Fibroblast of lung (primary cell): ENCODE data around the gene GOT2. TPM values are rescaled to one million over a fixed set of nuclear protein-coding genes. Genes with fewer than 3 reads are reported as not detected.

Experiments used
- DNase-seq, 2 donors: peaks; one replicate each; pipeline versions ENCODE4 v3.0.0 to v3.0.0-alpha.2; 2010; ENCODE audit warnings: low read depth in 2 of 2
- H2AFZ ChIP-seq: 2 replicates; pipeline ENCODE4 v1.5.1; 2012; ENCODE audit warnings: low read length, control low read depth, inconsistent platforms
- H3K27ac ChIP-seq: 2 replicates; pipeline ENCODE4 v1.5.1; 2011; ENCODE audit warnings: low read length, control low read depth; ENCODE audit not compliant: insufficient read depth
- H3K27me3 ChIP-seq: 2 replicates; pipeline ENCODE4 v1.5.1; 2011; ENCODE audit warnings: mild to moderate bottlenecking, low read length; ENCODE audit not compliant: control insufficient read depth, insufficient read depth
- H3K36me3 ChIP-seq: 2 replicates; pipeline ENCODE4 v1.5.1; 2011; ENCODE audit warnings: low read length; ENCODE audit not compliant: control insufficient read depth, insufficient read depth
- H3K4me1 ChIP-seq: 2 replicates; pipeline ENCODE4 v1.5.1; 2011; ENCODE audit warnings: low read length; ENCODE audit not compliant: control insufficient read depth, insufficient read depth; ENCODE audit errors: extremely low read depth
- H3K4me2 ChIP-seq: 2 replicates; pipeline ENCODE4 v1.5.1; 2011; ENCODE audit warnings: low read length, control low read depth; ENCODE audit not compliant: insufficient read depth; ENCODE audit errors: extremely low read depth
- H3K4me3 ChIP-seq, 4 experiments: fragments of 200-600 bp in 1 of 4; sonication (generic) in 1 of 4; replicated peaks in 1 of 4; 2 replicates each; pipeline ENCODE4 v1.5.1; 2011 to 2016; ENCODE audit warnings: low read length in 4 of 4, low read depth in 3 of 4, mild to moderate bottlenecking in 3 of 4, control low read depth in 2 of 4, inconsistent platforms in 1 of 4, mixed read lengths in 1 of 4; ENCODE audit not compliant: insufficient read depth in 1 of 4; ENCODE audit errors: control extremely low read depth in 1 of 4
- H3K79me2 ChIP-seq: 2 replicates; pipeline ENCODE4 v1.5.1; 2012; ENCODE audit warnings: mild to moderate bottlenecking, low read length, inconsistent platforms; ENCODE audit not compliant: control insufficient read depth, insufficient read depth
- H3K9ac ChIP-seq: 2 replicates; pipeline ENCODE4 v1.5.1; 2011; ENCODE audit warnings: mild to moderate bottlenecking, low read length, control low read depth; ENCODE audit not compliant: insufficient read depth
- H3K9me3 ChIP-seq: 2 replicates; pipeline ENCODE4 v1.5.1; 2012; ENCODE audit warnings: low read depth, low read length; ENCODE audit not compliant: control insufficient read depth, insufficient read depth
- H4K20me1 ChIP-seq: 2 replicates; pipeline ENCODE4 v1.5.1; 2011; ENCODE audit warnings: low read length; ENCODE audit not compliant: control insufficient read depth, insufficient read depth; ENCODE audit errors: extremely low read depth
- CTCF ChIP-seq, 2 donors: IDR thresholded peaks in 1 of 2; conservative IDR thresholded peaks in 1 of 2; 1 replicate in 1 of 2; 2 replicates in 1 of 2; pipeline ENCODE4 v1.5.1; 2011 to 2012; ENCODE audit warnings: low read length in 2 of 2, control low read depth in 1 of 2, inconsistent platforms in 1 of 2, low read depth in 1 of 2, mild to moderate bottlenecking in 1 of 2
- EZH2 ChIP-seq: IDR thresholded peaks from 2 replicates; pipeline ENCODE4 v1.5.1; 2012; ENCODE audit warnings: low read length, control low read depth, mild to moderate bottlenecking; ENCODE audit errors: missing control alignments
- polyA plus RNA-seq, 2 donors: library from polyadenylated mRNA; depleted of rRNA in 1 of 2; stranded (reverse) in 1 of 2; unstranded in 1 of 2; fragments of >200 nt; gene quantifications; 2 replicates each; pipeline ENCODE4 v1.2.1, GENCODE V29; 2011 to 2012; ENCODE audit warnings: missing spikeins in 1 of 2
- total RNA-seq: library from RNA; depleted of rRNA; stranded (reverse); fragments of >200 nt; gene quantifications from 2 replicates; pipeline ENCODE4 v1.2.1, GENCODE V29; 2014

GOT2 gene
- total and polyA plus RNA-seq, 2 donors (not counting 1 experiment from before 2014, with no cell fraction given), result 39.3 to 53.9 TPM

- H3K9me3 ChIP-seq, result no peaks in the 10 kb centered on the region
- no peak for DNase-seq
- peaks cover 40% of the 10 kb centered on the region for H3K79me2 ChIP-seq
- H2AFZ ChIP-seq, result no peak overlapping the region
- no peak for TF ChIP-seq CTCF (conservative IDR thresholded peaks at IDR 0.05 in 1 of 2, IDR thresholded peaks at IDR 0.05 in 1 of 2; ENCODE audit: low read depth in 1 of 2, low read length in 2 of 2)
- no peak for TF ChIP-seq EZH2
- no peaks in the 10 kb centered on the region for H3K4me1 ChIP-seq
- no peaks in the 10 kb centered on the region for H4K20me1 ChIP-seq
- no peaks in the 10 kb centered on the region for H3K27me3 ChIP-seq
- H3K9ac ChIP-seq, result no peak overlapping the region
- H3K4me2 ChIP-seq, result no peak overlapping the region
- H3K36me3 ChIP-seq, result no peaks in the 10 kb centered on the region
- H3K27ac ChIP-seq, result no peak overlapping the region
- H3K4me3 ChIP-seq, result no peak overlapping the region
Observed at GRCh38 chr16:58730724-58731370, 3.3 kb downstream of the GOT2 start.

DNA sequence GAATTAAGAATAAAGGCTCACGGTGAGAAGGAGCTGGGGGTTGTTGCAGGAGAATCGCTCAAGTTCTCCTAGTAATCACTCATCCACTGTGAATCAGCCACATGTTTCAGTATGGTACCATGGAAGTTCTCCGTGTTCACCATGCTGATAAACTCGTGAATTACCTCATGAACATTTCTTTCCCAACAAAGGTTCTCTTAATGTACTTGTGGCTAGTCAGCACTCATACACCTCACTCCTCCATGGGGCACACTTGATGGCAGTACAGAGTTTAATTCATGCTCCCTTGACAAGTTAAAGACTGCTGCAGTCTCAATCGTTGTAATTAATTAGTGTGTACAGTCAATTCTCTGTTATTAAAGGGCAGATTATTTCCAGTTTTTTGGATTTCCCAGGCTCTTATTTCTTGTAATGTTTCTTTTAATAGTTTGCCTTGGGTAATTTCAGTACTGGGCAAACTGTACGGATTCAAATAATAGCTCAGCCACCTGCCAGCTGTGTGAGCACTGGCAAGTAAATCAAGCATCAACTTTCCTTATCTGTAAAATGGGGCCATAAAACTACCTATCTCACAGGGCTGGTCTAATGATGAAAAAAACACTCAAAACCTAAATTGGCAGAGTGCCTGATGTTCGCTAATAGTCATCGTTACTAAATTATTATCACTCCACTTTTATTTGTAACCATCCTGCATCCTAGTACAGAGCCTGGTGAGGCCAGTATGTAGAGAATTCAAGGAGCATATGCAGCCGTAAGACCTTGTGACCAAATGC lies 6.1 kb downstream of the GOT2 start:
- Histone ChIP-seq H2AFZ (no peak overlapping the region), H3K4me1 (no peaks in the 10 kb centered on the region), H3K27ac (no peak overlapping the region), H3K79me2 (peaks cover 33% of the 10 kb centered on the region), H3K27me3 (no peaks in the 10 kb centered on the region), H4K20me1 (no peaks in the 10 kb centered on the region), H3K36me3 (no peaks in the 10 kb centered on the region), H3K4me3 (no peak overlapping the region), H3K9me3 (no peaks in the 10 kb centered on the region), H3K4me2 (no peak overlapping the region), H3K9ac (no peak overlapping the region)
- DNase-seq, result no peak
- no peak for TF ChIP-seq EZH2
- TF ChIP-seq CTCF (conservative IDR thresholded peaks at IDR 0.05 in 1 of 2, IDR thresholded peaks at IDR 0.05 in 1 of 2; ENCODE audit: low read depth in 1 of 2, low read length in 2 of 2), result no peak

DNA sequence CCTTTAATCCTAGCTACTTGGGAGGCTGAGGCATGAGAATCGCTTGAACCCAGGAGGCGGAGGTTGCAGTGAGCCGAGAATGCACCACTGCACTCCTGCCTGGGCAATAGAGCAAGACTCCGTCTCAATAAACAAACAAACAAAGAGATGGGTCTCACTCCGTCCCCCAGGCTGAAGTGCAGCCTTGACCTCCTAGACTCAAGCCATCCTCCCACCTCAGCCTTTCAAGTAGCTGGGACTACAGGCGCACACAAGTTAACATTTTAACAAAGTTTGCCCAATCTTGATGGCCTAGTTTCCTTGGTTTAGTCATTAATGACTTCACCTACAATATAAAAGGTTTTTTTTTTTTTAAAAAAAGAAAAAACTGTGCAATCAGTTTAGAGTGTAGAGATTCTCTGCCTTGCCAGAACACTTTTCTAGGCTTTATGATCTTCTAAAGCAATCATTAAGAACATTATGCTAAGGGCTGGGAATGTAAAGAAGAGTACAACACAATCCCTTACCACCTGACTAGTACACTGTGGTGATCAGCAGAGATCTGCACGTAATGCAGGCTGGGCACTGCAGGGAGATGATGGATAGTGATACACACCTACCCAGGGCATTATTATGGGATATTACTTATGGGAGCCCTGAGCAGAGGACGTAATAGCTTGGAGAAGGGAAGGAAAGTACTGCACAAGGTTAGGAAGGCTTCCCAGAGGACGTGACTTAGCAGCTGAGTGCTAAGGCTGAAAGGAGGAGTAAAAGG lies 6.9 kb downstream of the GOT2 start:
- H3K4me3 ChIP-seq, result no peak overlapping the region
- no peaks in the 10 kb centered on the region for H4K20me1 ChIP-seq
- peaks cover 27% of the 10 kb centered on the region for H3K79me2 ChIP-seq
- H3K36me3 ChIP-seq, result no peaks in the 10 kb centered on the region
- no peak overlapping the region for H3K9ac ChIP-seq
- H3K27ac ChIP-seq, result no peak overlapping the region
- no peak overlapping the region for H3K4me2 ChIP-seq
- H3K9me3 ChIP-seq, result no peaks in the 10 kb centered on the region
- TF ChIP-seq CTCF (conservative IDR thresholded peaks at IDR 0.05 in 1 of 2, IDR thresholded peaks at IDR 0.05 in 1 of 2; ENCODE audit: low read depth in 1 of 2, low read length in 2 of 2) (no peak), EZH2 (no peak)
- no peaks in the 10 kb centered on the region for H3K27me3 ChIP-seq
- no peak overlapping the region for H2AFZ ChIP-seq
- no peak for DNase-seq
- no peaks in the 10 kb centered on the region for H3K4me1 ChIP-seq
